Endothelial cell of umbilical vein (primary cell): ENCODE results near the gene KIAA1217. TPM values are rescaled to one million over a fixed set of nuclear protein-coding genes. Genes with fewer than 3 reads are reported as not detected.

Source experiments
- BruUV-seq: library from RNA; stranded (reverse); fragments of 400-500 nt; replicated peaks from 2 replicates; lab custom pipeline; 2021; lab: Mats Ljungman, UMichigan
- CTCF ChIA-PET: fragments of 300-600, 350-600 bp; sonication (Branson Sonifier 250); formaldehyde crosslinking; loops from one replicate; lab custom pipeline; 2021; ENCODE audit warnings: antibody characterized with exemption, inconsistent platforms; lab: Charles Lee
- POLR2A ChIA-PET: fragments of 300-600, 350-600 bp; sonication (Branson Sonifier 250); formaldehyde crosslinking; loops from one replicate; lab custom pipeline; 2021; ENCODE audit warnings: antibody characterized with exemption, inconsistent platforms; lab: Charles Lee
- DNase-seq: peaks from one replicate; pipeline ENCODE4 v3.0.0-alpha.2; 2011; ENCODE audit warnings: low read depth, low spot score
- FAIRE-seq: peaks from 2 replicates; lab custom pipeline; 2011; peaks lifted over from hg19 to GRCh38; lab: Jason Lieb, UNC
- H2AFZ ChIP-seq: 2 replicates; pipeline ENCODE4 v1.6.0; 2012; ENCODE audit warnings: low read depth, low read length, control low read depth, inconsistent platforms
- H3K27ac ChIP-seq: 2 replicates; pipeline ENCODE4 v1.5.1; 2011; ENCODE audit warnings: low read depth, mild to moderate bottlenecking, control low read depth, low read length, moderate library complexity; ENCODE audit not compliant: insufficient read depth
- H3K27me3 ChIP-seq, 2 experiments: 2 replicates each; pipeline versions ENCODE4 v1.6.0 to v1.6.1; 2011; ENCODE audit warnings: low read length in 2 of 2, mixed read lengths in 1 of 2; ENCODE audit not compliant: control insufficient read depth in 2 of 2, insufficient read depth in 2 of 2
- H3K36me3 ChIP-seq, 2 experiments: 2 replicates in 1 of 2; 3 replicates in 1 of 2; pipeline ENCODE4 v1.5.1; 2011; ENCODE audit warnings: low read length in 2 of 2, mild to moderate bottlenecking in 1 of 2, moderate library complexity in 1 of 2; ENCODE audit not compliant: control insufficient read depth in 2 of 2, insufficient read depth in 2 of 2; ENCODE audit errors: extremely low read depth in 1 of 2
- H3K4me1 ChIP-seq: 3 replicates; pipeline ENCODE4 v1.5.1; 2011; ENCODE audit warnings: mild to moderate bottlenecking, low read length; ENCODE audit not compliant: control insufficient read depth, insufficient read depth; ENCODE audit errors: extremely low read depth
- H3K4me2 ChIP-seq: 2 replicates; pipeline ENCODE4 v1.6.1; 2011; ENCODE audit warnings: low read length, control low read depth, mixed read lengths; ENCODE audit not compliant: insufficient read depth
- H3K4me3 ChIP-seq, 3 experiments: fragments of 200-600 bp in 1 of 3; sonication (generic), shearing (Covaris generic) in 1 of 3; replicated peaks in 1 of 3; 2 replicates each; pipeline ENCODE4 v1.5.1; 2011 to 2016; ENCODE audit warnings: control low read depth in 3 of 3, low read length in 3 of 3, mild to moderate bottlenecking in 2 of 3, inconsistent platforms in 1 of 3, low read depth in 1 of 3, moderate library complexity in 1 of 3; ENCODE audit not compliant: insufficient read depth in 1 of 3
- H3K79me2 ChIP-seq: 2 replicates; pipeline ENCODE4 v1.6.0; 2012; ENCODE audit warnings: low read length, inconsistent platforms; ENCODE audit not compliant: control insufficient read depth, insufficient read depth
- H3K9ac ChIP-seq: replicated peaks from 2 replicates; pipeline ENCODE3; 2011; ENCODE audit warnings: low read length, control low read depth; ENCODE audit not compliant: insufficient read depth; ENCODE audit errors: extremely low read depth
- H3K9me1 ChIP-seq: replicated peaks from 3 replicates; pipeline ENCODE4 v1.6.0; 2011; ENCODE audit warnings: mild to moderate bottlenecking, low read length; ENCODE audit not compliant: control insufficient read depth, insufficient read depth; ENCODE audit errors: extremely low read depth
- H3K9me3 ChIP-seq: replicated peaks from 2 replicates; pipeline ENCODE4 v1.5.1; 2012; ENCODE audit warnings: low read length, inconsistent platforms; ENCODE audit not compliant: control insufficient read depth, insufficient read depth
- H4K20me1 ChIP-seq: replicated peaks from 2 replicates; pipeline ENCODE3; 2011; ENCODE audit warnings: mild to moderate bottlenecking, low read length; ENCODE audit not compliant: control insufficient read depth, insufficient read depth; ENCODE audit errors: extremely low read depth
- EZH2 ChIP-seq: IDR thresholded peaks from 2 replicates; pipeline ENCODE4 v1.6.1; 2012; ENCODE audit warnings: borderline replicate concordance, low read depth, mild to moderate bottlenecking, moderate library complexity, low read length, inconsistent platforms; ENCODE audit not compliant: severe bottlenecking
- FOS ChIP-seq: IDR thresholded peaks from 2 replicates; pipeline ENCODE4 v1.6.1; 2011; ENCODE audit warnings: mild to moderate bottlenecking, low read length, moderate library complexity, borderline replicate concordance; ENCODE audit not compliant: insufficient read depth
- JUN ChIP-seq: IDR thresholded peaks from 2 replicates; pipeline ENCODE4 v1.6.1; 2011; ENCODE audit warnings: borderline replicate concordance, low read depth; ENCODE audit not compliant: insufficient read length, insufficient read depth
- MYC ChIP-seq: IDR thresholded peaks from one replicate; pipeline ENCODE4 v1.6.1; 2011; ENCODE audit warnings: mild to moderate bottlenecking, low read depth, low read length
- POLR2A ChIP-seq: IDR thresholded peaks from 2 replicates; pipeline ENCODE4 v1.6.1; 2012; ENCODE audit warnings: low read depth, mild to moderate bottlenecking, control low read depth, low read length
- POLR2AphosphoS5 ChIP-seq: IDR thresholded peaks from 2 replicates; pipeline ENCODE4 v1.6.1; 2012; ENCODE audit warnings: low read depth, mild to moderate bottlenecking, control low read depth, low read length, moderate library complexity; ENCODE audit not compliant: insufficient read depth
- dilution Hi-C: fragments of 300-500 bp; cut with MboI; formaldehyde crosslinking; loops from one replicate; pipeline ENCODE4 v1.15.0; 2019; ENCODE audit warnings: low sequenced_read_pairs; ENCODE audit not compliant: extremely low pct_ligation_motif_present
- intact Hi-C: fragments of 100-400 bp; cut with micrococcal nuclease; formaldehyde crosslinking; loops from one replicate; pipeline ENCODE4 v1.10.0; 2022
- polyA plus RNA-seq, 4 experiments: library from polyadenylated mRNA; depleted of rRNA in 3 of 4; stranded (reverse) in 3 of 4; unstranded in 1 of 4; fragments of >200 nt; gene quantifications; 2 replicates each; pipeline versions ENCODE4 v1.2.1 to v1.2.3, GENCODE V29; 2011 to 2012; ENCODE audit warnings: missing spikeins in 1 of 4
- total RNA-seq: library from RNA; stranded (reverse); gene quantifications from 2 replicates; pipeline ENCODE4 v1.2.3, GENCODE V29; 2021
- TF ChIP-seq, protein P1 (sequence below), 2 donors: IDR thresholded peaks; 1 replicate in 1 of 2; 2 replicates in 1 of 2; pipeline ENCODE4 v1.5.1; 2011; ENCODE audit warnings: low read length in 2 of 2, mild to moderate bottlenecking in 2 of 2, moderate library complexity in 2 of 2, control low read depth in 1 of 2, inconsistent platforms in 1 of 2, low read depth in 1 of 2; ENCODE audit not compliant: insufficient read depth in 1 of 2; ENCODE audit errors: extremely low read depth in 1 of 2

Gene KIAA1217
- total and polyA plus RNA-seq, 2 donors (not counting 3 experiments of a cell fraction or from before 2014, with no cell fraction given): 0.83 to 10.3 TPM

DNA sequence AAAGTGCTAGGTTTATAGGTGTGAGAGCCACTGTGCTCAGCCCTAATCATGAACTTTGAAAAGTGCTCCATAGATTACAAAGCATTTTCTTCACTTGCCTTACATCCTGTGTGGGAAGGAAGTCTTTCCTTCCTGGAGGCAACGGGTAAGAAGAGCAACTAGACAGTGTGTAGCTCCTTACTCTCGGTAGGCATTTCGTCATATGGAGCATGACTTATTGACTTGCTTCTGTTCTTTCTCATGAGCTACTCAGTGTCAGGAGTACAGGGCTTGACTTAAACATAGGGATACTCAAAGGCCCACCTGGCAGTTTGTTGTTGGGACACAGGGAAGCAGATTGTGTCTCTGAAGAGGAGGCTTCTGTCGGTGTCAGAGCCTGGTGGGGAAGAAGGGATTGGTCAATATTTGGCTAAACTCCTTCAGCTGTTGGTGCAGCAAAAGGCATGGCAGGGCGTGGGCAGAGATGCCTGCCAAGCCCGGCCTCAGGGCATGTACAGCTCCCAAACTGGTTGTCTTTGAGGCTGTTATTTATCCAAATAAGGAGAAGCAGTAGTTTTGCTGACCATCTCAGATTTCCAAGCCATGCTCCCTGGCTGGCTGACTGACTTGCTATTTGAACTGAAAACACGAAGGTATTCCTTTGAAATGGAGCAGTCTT lies 248.9 kb downstream of the KIAA1217 start:
- FAIRE-seq (no peak), DNase-seq (no peak)
- Histone ChIP-seq H3K4me1 (no peaks in the 10 kb centered on the region), H3K9me1 (no peaks in the 10 kb centered on the region), H3K79me2 (no peaks in the 10 kb centered on the region), H2AFZ (no peak overlapping the region), H3K36me3 (no peaks in the 10 kb centered on the region), H3K9ac (no peak overlapping the region), H3K4me2 (no peak overlapping the region), H3K4me3 (no peak overlapping the region), H3K27ac (no peak overlapping the region), H3K9me3 (no peaks in the 10 kb centered on the region), H3K27me3 (no peaks in the 10 kb centered on the region), H4K20me1 (no peaks in the 10 kb centered on the region)
- ChIA-PET CTCF (interaction anchor here (1.1 kb wide), 1 partner anchor 26 kb away, joined by 3 read pairs; no protein-coding TSS in a partner anchor), POLR2A (no interaction called here)
- dilution Hi-C loops: no loop called here
- TF ChIP-seq MYC: no peak
- no peak for TF ChIP-seq EZH2
- no peak for TF ChIP-seq FOS
- TF ChIP-seq, protein P1, sequence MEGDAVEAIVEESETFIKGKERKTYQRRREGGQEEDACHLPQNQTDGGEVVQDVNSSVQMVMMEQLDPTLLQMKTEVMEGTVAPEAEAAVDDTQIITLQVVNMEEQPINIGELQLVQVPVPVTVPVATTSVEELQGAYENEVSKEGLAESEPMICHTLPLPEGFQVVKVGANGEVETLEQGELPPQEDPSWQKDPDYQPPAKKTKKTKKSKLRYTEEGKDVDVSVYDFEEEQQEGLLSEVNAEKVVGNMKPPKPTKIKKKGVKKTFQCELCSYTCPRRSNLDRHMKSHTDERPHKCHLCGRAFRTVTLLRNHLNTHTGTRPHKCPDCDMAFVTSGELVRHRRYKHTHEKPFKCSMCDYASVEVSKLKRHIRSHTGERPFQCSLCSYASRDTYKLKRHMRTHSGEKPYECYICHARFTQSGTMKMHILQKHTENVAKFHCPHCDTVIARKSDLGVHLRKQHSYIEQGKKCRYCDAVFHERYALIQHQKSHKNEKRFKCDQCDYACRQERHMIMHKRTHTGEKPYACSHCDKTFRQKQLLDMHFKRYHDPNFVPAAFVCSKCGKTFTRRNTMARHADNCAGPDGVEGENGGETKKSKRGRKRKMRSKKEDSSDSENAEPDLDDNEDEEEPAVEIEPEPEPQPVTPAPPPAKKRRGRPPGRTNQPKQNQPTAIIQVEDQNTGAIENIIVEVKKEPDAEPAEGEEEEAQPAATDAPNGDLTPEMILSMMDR (IDR thresholded peaks at IDR 0.05; ENCODE audit: extremely low read depth in 1 of 2, insufficient read depth in 1 of 2, low read depth in 1 of 2, low read length in 2 of 2): no peak
- no peak for TF ChIP-seq JUN
- TF ChIP-seq POLR2A: no peak
- no peak for TF ChIP-seq POLR2AphosphoS5
- no TSS peak for BruUV-seq
- intact Hi-C loops: no loop called here
